GM19372 (cell line): ENCODE measurements around the gene DLAT.
"Not testable (repeated sequence)": the region's sequence is repeated elsewhere in the genome, so short reads cannot be mapped to it uniquely, and the experiment has no call there.

Source experiments
- ATAC-seq: cut with Tn5 transposase; IDR thresholded peaks from one replicate; pipeline ENCODE4 v1.9.1; 2021; ENCODE audit warnings: mild to moderate bottlenecking, low read depth, moderate library complexity; ENCODE audit not compliant: unreplicated experiment

Gene DLAT

DNA sequence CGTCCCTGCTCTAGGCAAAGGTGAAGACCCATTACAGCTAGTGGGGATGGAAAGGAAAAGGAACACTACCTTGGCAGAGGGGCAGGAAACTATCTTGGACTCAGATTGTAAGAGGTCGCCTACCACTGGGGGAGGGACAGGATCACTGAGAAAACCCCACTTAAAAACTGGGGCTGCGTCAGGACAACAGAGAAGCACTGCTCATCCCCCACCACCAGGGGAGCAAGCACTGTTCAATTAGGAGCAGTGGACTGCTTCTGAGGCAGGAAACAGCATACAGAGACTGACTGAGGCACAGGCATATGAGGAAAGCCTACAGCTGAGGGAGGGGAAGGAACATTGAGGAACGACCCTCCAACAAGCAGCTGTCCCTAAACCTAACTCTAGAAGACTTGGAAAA lies 20.8 kb upstream of the DLAT start:
- peak; percentile 94 for ATAC-seq

DNA sequence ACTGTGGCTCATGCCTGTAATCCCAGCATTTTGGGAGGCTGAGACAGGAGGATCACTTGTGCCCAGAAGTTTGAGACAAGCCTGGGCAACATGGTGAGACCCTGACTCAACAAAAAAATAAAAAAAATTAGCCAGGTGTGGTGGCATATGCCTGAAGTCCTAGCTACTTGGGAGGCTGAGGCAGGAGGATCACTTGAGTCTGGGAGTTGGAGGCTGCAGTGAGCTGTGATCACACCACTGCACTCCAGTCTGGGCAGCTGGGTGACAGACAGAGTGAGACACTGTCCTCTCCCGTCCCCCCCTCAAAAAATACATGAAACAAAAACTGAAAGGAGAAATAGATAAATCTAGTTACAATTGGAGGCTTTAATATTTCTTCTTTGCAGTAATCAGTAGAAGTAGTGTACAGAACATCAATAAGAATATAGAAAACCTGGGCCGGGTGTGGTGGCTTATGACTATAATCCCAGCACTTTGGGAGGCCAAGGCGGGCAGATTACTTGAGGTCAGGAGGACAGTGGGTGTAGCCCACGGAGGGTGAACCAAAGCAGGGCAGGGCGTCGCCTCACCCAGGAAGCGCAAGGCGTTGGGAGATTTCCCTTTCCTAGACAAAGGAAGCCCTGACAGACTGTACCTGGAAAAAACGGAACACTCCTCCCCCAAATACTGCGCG lies 19.6 kb upstream of the DLAT start:
- ATAC-seq: no peak

DNA sequence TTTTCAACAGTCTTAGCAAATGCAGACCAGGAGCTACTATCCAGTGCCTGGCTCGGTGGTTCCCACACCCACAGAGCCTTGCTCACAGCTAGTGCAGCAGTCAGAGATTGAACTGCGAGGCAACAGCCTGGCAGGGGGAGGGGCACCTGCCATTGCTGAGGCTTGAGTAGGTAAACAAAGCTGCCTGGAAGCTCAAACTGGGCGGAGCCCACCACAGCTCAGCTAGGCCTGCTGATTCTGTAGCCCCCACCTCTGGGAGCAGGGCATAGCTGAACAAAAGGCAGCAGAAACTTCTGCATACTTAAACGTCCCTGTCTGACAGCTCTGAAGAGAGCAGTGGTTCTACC lies 19.1 kb upstream of the DLAT start:
- not testable (repeated sequence) for ATAC-seq

DNA sequence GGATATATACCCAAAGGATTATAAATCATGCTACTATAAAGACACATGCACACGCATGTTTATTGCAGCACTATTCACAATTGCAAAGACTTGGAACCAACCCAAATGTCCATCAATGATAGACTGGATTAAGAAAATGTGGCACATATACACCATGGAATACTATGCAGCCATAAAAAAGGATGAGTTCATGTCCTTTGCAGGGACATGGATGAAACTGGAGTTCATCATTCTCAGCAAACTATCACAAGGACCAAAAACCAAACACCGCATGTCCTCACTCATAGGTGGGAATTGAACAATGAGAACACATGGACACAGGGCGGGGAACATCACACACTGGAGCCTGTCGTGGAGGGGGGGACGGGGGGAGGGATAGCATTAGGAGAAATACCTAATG lies 13.8 kb upstream of the DLAT start:
- ATAC-seq: not testable (repeated sequence)

DNA sequence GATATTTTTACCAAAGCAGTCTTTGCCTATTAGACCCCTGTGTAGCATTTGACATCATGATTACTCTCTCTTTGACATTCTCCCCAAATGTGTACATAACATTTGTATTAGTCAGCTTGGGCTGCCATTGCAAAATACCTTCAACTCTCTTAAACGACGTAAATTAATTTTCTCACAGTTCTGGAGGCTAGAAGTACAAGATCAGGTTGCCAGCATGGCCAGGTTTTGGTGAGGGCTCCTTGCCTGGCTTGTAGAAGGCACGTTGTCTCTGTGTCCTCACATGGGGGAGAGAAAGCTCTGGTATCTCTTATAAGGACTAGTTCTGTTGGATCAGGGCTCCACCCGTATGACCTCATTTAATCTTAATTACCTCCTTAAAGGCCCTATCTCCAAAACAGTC lies 12.3 kb upstream of the DLAT start:
- no peak for ATAC-seq

DNA sequence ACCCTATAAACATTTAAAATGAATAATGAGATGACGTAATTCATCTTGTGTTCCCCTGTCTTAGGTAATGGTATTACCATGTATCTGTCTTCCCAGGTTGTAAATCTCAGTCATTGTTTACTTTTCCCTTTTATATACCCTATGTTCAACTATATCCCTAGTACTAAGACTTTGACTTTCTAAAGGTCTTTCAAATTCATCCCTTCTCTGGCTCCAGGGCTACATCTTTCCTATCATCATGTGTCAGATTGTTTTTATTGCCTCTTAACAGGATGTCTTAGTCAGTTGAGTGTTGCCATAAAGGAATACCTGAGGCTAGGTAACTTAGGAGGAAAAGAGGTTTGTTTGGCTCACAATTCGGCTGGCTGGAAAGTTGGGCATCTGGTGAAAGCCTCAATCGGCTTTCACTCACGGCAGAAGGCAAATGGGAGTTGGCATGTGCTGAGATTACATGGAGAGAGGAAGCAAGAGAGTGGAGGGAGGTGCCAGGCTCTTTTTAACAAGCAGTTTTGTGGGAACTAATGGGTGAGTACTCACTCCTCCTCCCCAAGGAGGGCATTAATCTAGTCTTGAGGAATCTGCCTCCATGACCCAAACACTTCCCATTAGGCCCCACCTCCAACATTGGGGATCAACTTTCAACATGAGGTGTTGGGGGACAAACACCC lies 11.6 kb upstream of the DLAT start:
- no peak for ATAC-seq

DNA sequence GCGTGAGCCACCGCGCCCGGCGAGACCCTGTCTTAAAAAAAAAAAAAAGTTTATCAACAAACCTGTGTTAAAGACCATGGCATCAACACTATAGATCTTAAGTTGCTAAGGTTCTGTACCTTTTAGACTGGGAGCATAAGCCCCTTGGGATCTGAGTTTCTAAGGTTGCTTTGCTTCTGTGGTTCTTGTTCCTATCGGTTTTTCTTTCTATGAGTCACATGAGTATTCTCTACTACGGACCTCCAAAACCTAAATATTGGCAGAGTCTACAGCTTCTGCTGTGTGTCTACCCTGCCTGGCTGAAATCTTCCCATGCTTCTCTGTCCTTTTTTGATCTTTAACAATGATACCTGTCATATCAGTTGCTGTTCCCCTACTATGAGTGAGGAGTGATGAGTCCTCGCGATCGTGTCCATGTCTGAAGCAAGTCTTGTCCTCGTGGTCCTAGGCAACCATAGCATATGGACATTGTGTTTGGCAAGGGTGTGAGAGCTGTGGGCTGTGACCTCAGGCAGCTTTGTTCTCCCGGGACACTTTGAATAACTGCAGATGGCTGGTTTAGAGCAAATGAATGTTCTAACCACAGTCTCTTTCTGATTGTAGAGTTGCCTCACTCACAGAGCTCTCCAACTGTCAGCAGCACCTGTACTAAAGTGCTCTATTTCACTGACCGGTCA lies 9.0 kb upstream of the DLAT start:
- peak; percentile 80 for ATAC-seq

DNA sequence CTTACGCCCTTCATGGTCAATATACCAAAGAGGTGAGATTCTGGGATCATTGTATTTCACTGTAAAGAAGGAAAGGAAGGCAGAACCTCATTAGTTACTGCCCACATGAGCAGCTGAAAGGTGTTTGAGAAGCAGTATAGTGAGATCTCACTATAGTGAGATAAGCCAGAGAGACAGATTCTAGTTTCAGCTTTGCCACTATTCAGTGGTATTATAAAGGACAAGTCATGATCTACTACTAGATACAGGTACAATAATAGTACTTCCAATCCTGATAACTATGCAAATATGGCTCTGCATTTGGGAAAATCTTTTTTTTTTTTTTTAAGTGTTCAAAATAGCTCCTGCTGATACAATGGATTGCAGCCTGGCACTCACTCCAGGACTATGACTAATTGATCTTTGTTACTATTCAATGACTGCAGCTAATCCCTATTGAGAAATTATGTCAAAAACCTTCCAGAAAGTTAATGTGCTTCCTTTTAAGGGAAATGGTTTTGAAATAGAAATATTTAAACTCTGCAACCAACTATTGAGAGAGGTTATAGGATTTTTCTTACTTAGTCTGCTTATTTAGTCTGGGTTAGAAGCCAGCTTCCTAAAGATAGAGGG lies 8.3 kb upstream of the DLAT start:
- peak; percentile 32 for ATAC-seq

DNA sequence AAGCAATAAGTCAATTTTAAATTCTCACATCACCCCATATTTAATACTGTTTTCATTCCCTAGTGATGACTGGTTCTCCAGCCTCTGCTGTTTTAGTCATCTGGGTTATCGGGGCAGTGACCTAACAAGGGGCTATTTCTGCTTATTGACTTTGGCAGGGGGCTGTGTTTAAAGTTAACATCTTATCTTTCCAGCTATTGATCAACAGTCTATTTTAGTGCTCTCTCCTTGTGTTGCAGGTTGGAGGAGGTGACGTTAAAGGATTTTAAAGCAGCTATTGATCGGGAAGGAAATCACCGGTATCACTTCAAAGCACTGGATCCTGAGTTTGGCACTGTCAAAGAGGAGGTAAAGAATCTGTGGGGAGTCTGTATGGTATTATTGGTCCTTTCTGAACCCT lies 7.7 kb upstream of the DLAT start:
- no peak for ATAC-seq

DNA sequence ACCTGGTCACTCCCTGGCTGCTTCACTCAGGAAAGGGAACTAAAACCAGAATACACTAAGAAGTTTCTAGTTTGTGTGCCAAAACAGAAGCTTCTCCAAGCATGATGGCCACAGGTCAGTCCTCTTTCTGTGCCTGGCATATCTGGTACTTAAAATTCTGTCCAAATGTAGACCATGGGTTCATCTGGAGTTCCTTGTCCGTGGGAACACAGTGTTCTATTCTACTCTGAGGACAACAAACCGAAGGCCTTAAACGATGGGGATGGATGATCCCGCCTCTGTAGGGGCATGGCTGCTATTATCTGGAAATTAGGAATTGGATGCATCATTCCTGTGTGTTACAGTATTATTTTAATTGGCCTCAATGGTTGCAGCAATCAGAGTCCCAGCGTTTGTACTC lies 6.1 kb upstream of the DLAT start:
- ATAC-seq: no peak

DNA sequence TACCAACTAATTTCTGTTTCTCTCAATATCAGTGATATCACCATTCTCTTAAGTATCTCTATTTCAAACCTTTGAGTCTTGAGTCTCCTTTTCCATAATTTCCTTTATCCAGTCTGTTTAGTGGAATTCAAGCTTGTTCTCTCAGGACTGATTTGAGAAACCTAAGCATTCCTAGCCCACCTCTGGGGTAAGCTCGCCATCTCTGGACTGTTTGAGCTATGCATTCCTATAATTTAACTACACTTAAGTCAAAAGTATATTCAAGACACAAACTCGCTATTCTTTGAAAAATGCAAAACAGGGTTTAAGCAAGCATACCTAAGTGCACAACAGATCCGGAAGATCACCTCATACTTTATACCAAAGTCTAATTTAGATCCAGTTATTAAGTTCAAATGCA lies 2.1 kb upstream of the DLAT start:
- ATAC-seq: no peak

DNA sequence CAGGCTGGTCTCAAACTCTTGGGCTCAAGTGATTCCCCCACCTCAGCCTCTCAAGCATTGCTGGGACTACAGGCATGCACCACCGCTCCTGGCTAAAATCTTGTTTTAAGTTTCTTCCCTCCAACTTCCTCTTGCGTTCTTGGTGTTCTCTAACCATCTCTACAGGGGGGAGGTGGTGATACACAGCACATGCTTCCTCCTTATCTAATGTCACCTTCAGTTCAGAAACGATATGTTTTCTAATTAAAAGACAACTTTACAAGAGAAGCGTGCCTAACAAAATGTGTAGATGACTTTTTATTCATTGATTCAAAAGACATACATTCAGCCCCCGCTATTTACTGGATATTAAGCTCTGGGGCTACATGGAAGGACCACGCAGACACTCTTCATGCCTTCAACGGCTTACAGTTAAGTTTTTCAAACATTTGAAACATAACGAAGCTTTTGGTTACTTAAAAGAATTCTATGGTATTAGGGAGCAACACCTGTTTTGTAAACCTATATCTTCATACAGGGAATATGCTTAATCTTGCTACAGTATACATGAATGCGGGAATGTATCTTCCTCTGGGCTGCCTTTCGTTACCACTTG lies 933 bp upstream of the DLAT start:
- no peak for ATAC-seq

DNA sequence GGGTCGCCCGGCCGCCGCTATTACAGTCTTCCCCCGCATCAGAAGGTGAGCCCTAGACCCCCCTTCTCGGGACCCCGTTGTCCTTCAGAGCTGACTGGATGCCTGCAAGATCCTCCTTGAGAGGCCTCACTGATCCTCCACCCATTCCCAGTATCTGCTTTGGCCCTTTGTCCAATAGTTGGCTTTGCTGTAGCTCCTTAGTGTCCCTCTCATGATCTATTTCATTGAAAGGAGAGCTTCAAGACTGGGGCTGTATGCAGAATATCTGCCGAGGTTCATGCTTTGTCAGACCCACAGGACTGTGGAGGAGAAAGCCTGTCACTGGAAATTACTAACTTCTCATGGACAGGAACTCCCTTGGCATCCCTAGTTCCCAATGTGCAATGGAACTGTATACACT lies 499 bp downstream of the DLAT start:
- peak; percentile 6 for ATAC-seq

DNA sequence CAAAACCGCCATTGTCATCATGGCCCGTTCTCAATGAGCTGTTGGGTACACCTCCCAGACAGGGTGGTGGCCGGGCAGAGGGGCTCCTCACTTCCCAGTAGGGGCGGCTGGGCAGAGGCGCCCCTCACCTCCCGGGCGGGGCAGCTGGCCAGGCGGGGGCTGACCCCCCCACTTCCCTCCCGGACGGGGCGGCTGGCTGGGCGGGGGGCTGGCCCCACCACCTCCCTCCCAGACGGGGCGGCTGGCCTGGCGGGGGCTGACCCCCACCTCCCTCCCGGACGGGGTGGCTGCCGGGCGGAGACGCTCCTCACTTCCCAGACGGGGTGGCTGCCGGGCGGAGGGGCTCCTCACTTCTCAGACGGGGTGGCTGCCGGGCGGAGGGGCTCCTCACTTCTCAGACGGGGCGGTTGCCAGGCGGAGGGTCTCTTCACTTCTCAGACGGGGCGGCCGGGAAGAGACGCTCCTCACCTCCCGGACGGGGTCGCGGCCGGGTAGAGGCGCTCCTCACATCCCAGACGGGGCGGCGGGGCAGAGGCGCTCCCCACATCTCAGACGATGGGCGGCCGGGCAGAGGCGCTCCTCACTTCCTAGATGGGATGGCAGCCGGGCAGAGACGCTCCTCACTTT lies 1.7 kb downstream of the DLAT start:
- not testable (repeated sequence) for ATAC-seq

DNA sequence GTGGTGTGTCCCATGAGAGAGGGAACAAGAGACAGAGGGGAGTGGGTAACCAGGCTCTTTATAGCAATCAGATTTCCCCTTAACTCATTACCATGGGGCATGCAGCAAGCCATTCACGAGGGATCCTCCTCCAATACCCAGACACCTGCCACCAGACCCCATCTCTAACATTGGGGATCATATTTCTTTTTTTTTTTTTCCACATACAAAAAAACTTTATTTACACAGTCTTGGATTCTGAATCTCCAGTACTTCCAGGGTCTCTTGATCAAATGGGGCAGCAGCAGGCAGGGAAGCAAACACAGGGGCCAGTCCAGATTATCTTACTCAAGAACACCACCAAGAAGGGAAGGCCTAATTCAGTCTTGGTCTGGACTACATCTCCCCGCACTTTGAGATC lies 4.3 kb downstream of the DLAT start:
- ATAC-seq: no peak

DNA sequence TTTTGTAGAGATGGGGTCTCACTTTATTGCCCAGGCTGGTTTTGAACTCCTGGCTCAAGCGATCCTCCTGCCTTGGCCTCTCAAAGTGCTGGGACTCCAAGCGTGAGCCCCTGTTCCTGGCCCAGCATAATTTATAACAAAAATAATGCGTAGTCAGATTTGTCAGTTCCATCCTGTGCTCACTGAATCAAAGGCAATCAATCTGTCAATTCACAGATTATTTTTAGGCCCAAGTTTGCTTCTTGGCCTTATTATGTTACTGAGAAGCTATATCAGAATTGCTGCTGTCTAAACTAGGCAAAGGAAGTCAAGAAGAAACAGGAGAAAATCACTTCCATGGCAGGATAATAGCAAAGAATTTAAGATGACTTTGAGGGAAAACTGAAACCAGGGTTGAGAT lies 8.7 kb downstream of the DLAT start:
- no peak for ATAC-seq

DNA sequence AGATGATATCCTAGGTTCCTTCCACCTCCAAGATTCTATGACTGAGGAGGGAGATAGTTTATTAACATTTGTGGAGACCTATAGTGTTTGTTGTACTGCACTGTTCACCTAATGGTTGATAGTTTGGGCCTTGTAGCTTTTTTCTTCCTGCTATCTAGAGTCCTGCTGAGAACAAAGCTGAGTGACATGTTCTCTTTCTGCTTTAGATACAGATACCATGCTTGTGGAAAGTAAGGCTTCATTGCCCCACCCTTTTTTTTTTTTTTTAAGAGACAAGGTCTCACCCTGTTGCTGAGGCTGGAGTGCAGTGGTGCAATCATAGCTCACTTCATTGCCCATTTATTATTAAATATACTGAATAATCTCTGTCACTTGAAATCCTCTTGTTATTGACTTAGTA lies 12.3 kb downstream of the DLAT start:
- no peak for ATAC-seq

DNA sequence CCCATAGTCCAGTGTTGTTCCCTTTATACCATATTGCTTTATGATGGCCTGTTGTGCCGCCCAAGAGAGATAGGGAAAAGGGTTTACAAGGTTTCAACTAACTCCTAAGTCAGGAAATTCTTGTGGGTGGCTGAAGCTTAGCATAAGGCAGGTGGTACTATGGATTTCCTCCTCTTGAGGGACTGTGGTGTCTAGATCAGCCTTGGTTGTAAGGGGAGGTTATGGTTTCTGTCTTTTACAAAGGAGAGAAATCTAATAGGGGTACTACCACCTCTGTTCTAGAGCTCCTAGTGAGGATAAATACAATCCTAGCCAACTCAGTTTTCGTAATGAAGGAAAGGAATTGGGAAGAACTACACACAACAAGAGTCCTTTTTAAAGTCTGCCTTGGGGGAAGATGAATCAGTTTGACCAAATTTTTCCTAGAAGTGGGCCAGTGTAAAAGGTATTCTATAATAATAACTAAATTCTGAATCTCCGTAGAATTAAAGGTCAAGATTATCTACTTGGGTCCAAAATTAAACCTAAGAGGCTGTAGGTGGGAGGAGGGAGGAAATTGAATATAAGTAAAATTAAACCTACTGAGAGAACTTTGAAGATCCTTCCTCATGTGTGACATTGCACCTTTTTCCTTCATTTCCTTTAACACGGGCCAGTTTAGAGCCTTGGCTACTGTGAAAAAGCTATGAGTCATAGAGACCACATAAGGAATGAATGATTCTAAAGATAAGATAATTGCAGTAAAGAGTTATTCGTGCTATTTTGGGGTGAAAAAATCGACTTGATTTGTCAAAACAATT lies 17.2 kb downstream of the DLAT start:
- ATAC-seq: no peak

DNA sequence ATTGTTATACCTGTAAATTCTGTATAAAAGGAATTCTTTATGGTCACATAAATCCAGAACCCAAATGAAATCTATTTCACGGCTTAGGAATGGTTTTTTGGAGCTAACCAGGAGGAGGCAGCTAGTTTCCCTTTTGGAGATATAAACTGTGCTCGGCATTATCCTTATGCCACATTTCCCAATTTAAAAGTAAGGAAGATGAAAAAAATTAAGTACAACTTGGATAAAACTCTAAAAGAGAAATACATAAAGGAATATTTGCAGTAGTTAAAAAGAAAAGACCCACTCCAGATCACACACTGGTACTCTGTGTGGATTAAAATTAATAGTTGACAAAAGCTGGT lies 17.7 kb downstream of the DLAT start:
- no peak for ATAC-seq

DNA sequence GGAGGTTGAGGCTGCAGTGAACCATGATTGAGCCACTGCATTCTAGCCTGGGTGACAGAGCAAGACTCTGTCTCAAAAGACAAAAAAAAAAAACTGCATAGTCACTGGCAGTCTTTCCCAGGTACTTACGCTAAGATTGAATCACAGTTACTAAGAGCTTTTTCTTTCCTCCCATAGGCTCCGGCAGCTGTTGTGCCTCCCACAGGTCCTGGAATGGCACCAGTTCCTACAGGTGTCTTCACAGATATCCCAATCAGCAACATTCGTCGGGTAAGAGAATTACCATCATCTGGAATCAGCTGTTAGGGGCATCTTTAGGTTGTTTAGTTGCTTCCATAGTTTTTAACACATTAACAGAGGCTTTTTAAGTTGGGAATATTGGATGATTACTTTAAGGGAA lies 19.8 kb downstream of the DLAT start:
- no peak for ATAC-seq
